ENCODE results near the gene PLXNB2. TPM values are rescaled to one million over a fixed set of nuclear protein-coding genes. Genes with fewer than 3 reads are reported as not detected.
A peak's percentile ranks its signal among the peaks of the same experiment; 100 is the strongest.

PLXNB2 gene
- total RNA-seq, 1 experiment from 2014 or later = 155 TPM

DNA sequence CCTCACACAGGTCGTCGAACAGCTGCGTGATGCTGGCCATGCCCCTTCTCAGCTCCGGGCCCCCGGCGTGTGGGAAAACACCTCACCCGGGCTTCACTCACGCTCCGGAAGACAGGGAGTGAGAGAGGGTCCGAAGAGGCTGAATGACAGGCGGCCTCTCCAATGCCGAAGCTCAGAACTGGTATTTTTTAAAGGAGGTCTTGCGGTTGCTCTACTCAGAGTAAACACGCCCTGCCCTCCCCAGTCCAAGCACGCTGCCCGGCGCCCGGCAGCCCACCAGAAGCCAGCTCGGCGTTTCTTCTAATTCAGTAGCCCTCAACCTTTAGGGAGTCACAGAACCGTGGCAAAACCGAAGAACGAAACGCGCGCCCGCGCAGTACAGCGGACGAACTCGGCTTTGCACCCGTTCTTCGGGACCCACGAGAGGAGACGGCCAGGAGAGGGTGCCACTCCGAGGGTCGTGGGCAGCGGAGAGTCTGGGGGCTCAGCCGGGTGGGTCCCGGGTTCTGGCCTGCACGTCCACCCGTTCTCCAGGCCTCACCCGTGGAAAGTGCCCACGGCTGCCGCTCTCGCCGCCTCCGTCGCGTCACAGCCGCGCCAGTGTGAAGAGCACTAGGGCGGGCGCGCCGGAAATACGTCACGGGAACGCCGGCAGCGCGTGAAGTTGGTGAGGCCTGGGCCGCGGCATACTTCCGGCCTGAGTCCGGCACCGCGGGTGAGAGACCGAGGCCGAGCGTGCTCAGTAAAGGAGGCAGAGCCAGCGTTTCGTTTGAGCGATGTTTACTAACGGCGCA, 62.8 kb downstream of the PLXNB2 start, which contains the start of gene TUBGCP6:
Gene TUBGCP6, minus strand, starts transcription at position 604 of the 794 bp plus-strand sequence. Its CDS starts 564 bp downstream, at position 40.
- intact Hi-C loops (cut with micrococcal nuclease; ENCODE audit: unreplicated experiment) = no loop called here
- H3K36me3 ChIP-seq (ENCODE audit: insufficient read depth, low read length, poor library complexity, severe bottlenecking) = peaks cover 22% of the 10 kb centered on the region
- no peaks in the 10 kb centered on the region for H3K27me3 ChIP-seq (replicated peaks; ENCODE audit: insufficient read depth, low read depth, low read length, poor library complexity)
- no peaks in the 10 kb centered on the region for H3K4me1 ChIP-seq (ENCODE audit: insufficient read depth, low read length, poor library complexity, severe bottlenecking)
- CTCF ChIA-PET = no interaction called here
- DNase-seq (ENCODE audit: low spot score) = peak; percentile 96
- H3K4me3 ChIP-seq (ENCODE audit: low read depth, low read length, poor library complexity, severe bottlenecking) = peak within 1 kb of the TSS; percentile 98
- TF ChIP-seq, protein P1, sequence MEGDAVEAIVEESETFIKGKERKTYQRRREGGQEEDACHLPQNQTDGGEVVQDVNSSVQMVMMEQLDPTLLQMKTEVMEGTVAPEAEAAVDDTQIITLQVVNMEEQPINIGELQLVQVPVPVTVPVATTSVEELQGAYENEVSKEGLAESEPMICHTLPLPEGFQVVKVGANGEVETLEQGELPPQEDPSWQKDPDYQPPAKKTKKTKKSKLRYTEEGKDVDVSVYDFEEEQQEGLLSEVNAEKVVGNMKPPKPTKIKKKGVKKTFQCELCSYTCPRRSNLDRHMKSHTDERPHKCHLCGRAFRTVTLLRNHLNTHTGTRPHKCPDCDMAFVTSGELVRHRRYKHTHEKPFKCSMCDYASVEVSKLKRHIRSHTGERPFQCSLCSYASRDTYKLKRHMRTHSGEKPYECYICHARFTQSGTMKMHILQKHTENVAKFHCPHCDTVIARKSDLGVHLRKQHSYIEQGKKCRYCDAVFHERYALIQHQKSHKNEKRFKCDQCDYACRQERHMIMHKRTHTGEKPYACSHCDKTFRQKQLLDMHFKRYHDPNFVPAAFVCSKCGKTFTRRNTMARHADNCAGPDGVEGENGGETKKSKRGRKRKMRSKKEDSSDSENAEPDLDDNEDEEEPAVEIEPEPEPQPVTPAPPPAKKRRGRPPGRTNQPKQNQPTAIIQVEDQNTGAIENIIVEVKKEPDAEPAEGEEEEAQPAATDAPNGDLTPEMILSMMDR (conservative IDR thresholded peaks at IDR 0.05; ENCODE audit: low read depth, low read length) = 0 out of 2 replicates have a peak, but pooled peaks have one; percentile 16
- TF ChIP-seq EZH2 (IDR thresholded peaks at IDR 0.05; ENCODE audit: borderline replicate concordance, low read depth, low read length, poor library complexity, severe bottlenecking) = no peak
- H3K9me3 ChIP-seq (ENCODE audit: low read depth, low read length, poor library complexity, severe bottlenecking) = no peaks in the 10 kb centered on the region
- BruUV-seq (replicated peaks) = TSS peak; percentile 35
- H3K27ac ChIP-seq (ENCODE audit: low read depth, low read length, poor library complexity, severe bottlenecking) = peak within 1 kb of the TSS; percentile 93
- POLR2A ChIA-PET (ENCODE audit: low non-redundant PET) = interaction anchor here (1.4 kb wide), 1 partner anchor 281 kb away, joined by 4 read pairs; the partner anchor contains the start of gene SCO2

DNA sequence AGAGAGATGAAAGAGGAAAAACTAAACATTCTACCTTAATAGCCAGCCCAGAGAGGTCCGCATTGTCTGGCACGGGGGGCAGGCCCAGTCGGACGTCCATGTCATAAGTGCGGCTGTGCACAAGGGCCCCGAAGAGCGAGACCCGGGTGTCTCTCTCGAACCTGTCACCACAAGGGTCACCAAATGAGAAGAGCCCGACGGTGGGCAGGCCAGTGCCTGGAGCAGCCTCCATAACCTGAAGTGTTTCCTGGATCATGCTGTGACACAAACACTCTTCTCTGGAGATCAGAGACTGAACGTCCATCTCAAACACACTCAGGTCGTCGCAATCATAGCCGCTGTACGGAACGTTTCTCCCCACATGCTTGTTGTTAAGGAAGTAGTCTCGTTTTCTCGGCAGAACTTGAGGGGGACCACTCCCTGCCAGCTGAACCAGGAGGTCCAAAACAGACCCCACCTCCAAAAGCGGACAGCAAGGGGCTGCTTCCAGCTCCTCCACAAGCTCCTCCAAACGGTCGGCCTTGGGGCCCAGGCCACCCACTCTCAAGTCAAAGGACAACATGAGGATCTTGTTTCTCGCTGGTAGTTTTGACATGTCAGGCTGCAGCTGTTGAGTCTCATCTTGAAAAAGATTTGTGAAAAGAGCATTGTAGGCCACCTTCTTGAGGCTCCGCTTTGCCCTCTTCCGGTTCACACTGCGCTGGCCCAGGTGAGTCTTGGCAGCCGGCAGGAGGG, 63.6 kb downstream of the PLXNB2 start:
- H3K9me3 ChIP-seq (ENCODE audit: low read depth, low read length, poor library complexity, severe bottlenecking) = no peaks in the 10 kb centered on the region
- H3K27ac ChIP-seq (ENCODE audit: low read depth, low read length, poor library complexity, severe bottlenecking) = peak overlapping the region; percentile 93
- H3K4me3 ChIP-seq (ENCODE audit: low read depth, low read length, poor library complexity, severe bottlenecking) = peak overlapping the region; percentile 98
- H3K27me3 ChIP-seq (replicated peaks; ENCODE audit: insufficient read depth, low read depth, low read length, poor library complexity) = no peaks in the 10 kb centered on the region
- no TSS peak for BruUV-seq (replicated peaks)
- TF ChIP-seq EZH2 (IDR thresholded peaks at IDR 0.05; ENCODE audit: borderline replicate concordance, low read depth, low read length, poor library complexity, severe bottlenecking) = no peak
- TF ChIP-seq, protein P1 (conservative IDR thresholded peaks at IDR 0.05; ENCODE audit: low read depth, low read length) = no peak
- peaks cover 19% of the 10 kb centered on the region for H3K36me3 ChIP-seq (ENCODE audit: insufficient read depth, low read length, poor library complexity, severe bottlenecking)
- intact Hi-C loops (cut with micrococcal nuclease; ENCODE audit: unreplicated experiment) = no loop called here
- no peaks in the 10 kb centered on the region for H3K4me1 ChIP-seq (ENCODE audit: insufficient read depth, low read length, poor library complexity, severe bottlenecking)
- ChIA-PET POLR2A (ENCODE audit: low non-redundant PET) (interaction anchor here (1.4 kb wide), 1 partner anchor 282 kb away, joined by 4 read pairs; the partner anchor contains the start of gene SCO2), CTCF (interaction anchor here (0.6 kb wide), 2 partner anchors 9 to 532 kb away, joined by 3 to 4 read pairs; no protein-coding TSS in a partner anchor)
- no peak for DNase-seq (ENCODE audit: low spot score)

DNA sequence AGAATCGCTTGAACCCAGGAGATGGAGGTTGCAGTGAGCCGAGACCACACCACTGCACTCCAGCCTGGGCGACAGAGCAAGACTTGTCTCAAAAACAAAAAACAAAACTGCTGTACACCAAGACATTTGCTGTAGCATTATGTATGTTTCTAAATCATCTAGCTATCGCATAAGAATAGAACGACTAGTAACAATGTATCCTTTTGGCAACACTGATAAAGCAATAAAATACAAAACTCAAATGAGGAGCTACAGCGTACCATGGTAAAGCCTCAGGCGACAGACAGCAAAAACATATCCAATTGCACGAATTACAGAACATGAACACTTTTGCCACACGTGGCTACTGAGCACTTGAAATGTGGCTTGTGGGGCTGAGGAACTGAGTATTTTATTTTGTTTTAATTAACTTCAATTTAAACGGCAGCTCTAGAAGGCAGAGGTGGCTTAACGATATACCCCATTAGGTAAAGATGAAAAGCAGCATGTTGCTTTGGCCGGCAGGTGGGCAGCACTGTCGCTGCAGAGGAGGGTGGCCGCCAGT, 65.0 kb downstream of the PLXNB2 start:
- no peak overlapping the region for H3K27ac ChIP-seq (ENCODE audit: low read depth, low read length, poor library complexity, severe bottlenecking)
- DNase-seq (ENCODE audit: low spot score) = no peak
- intact Hi-C loops (cut with micrococcal nuclease; ENCODE audit: unreplicated experiment) = no loop called here
- H3K36me3 ChIP-seq (ENCODE audit: insufficient read depth, low read length, poor library complexity, severe bottlenecking) = peaks cover 16% of the 10 kb centered on the region
- ChIA-PET POLR2A (ENCODE audit: low non-redundant PET) (no interaction called here), CTCF (interaction anchor here (0.6 to 1.0 kb wide), 2 partner anchors 203 to 283 kb away, joined by 3 read pairs; partner anchors contain the start of gene SCO2)
- TF ChIP-seq, protein P1 (conservative IDR thresholded peaks at IDR 0.05; ENCODE audit: low read depth, low read length) = no peak
- TF ChIP-seq EZH2 (IDR thresholded peaks at IDR 0.05; ENCODE audit: borderline replicate concordance, low read depth, low read length, poor library complexity, severe bottlenecking) = no peak
- BruUV-seq (replicated peaks) = no TSS peak
- no peaks in the 10 kb centered on the region for H3K27me3 ChIP-seq (replicated peaks; ENCODE audit: insufficient read depth, low read depth, low read length, poor library complexity)
- H3K4me1 ChIP-seq (ENCODE audit: insufficient read depth, low read length, poor library complexity, severe bottlenecking) = no peaks in the 10 kb centered on the region
- no peaks in the 10 kb centered on the region for H3K9me3 ChIP-seq (ENCODE audit: low read depth, low read length, poor library complexity, severe bottlenecking)
- peak overlapping the region; percentile 98 for H3K4me3 ChIP-seq (ENCODE audit: low read depth, low read length, poor library complexity, severe bottlenecking)

Measured in A673 (cell line).